Caco-2 (cell line): ENCODE results near the gene DDI1. TPM values are rescaled to one million over a fixed set of nuclear protein-coding genes. Genes with fewer than 3 reads are reported as not detected.

Experiments used
- BruUV-seq: library from RNA; stranded (reverse); fragments of 400-500 nt; replicated peaks from 2 replicates; lab custom pipeline; 2021; lab: Mats Ljungman, UMichigan
- CTCF ChIA-PET: fragments of 300-600 bp; sonication (Branson Sonifier 250); formaldehyde crosslinking; loops from one replicate; lab custom pipeline; 2022; ENCODE audit warnings: antibody characterized with exemption; lab: Charles Lee
- POLR2A ChIA-PET: fragments of 300-600 bp; sonication (Branson Sonifier 250); formaldehyde crosslinking; loops from one replicate; lab custom pipeline; 2022; ENCODE audit warnings: antibody characterized with exemption; lab: Charles Lee
- DNase-seq, 2 experiments: peaks; one replicate each; pipeline versions ENCODE4 v3.0.0 to v3.0.0-alpha.2; 2020 to 2022
- H3K27me3 ChIP-seq: replicated peaks from 2 replicates; pipeline ENCODE4 v1.6.0; 2011; ENCODE audit warnings: low read length; ENCODE audit not compliant: control insufficient read depth, insufficient read depth
- H3K36me3 ChIP-seq: 2 replicates; pipeline ENCODE4 v1.5.1; 2011; ENCODE audit warnings: low read length; ENCODE audit not compliant: control insufficient read depth, insufficient read depth
- H3K4me1 ChIP-seq: fragments of 250-450 bp; sonication (Bioruptor Pico); 2 replicates; pipeline ENCODE4 v1.5.1; 2020; ENCODE audit warnings: mild to moderate bottlenecking
- H3K4me3 ChIP-seq: 2 replicates; pipeline ENCODE4 v1.5.1; 2011; ENCODE audit warnings: low read depth, mild to moderate bottlenecking, control low read depth, low read length
- H3K9me3 ChIP-seq: fragments of 250-450 bp; sonication (Bioruptor Pico); 2 replicates; pipeline ENCODE4 v1.5.1; 2020; ENCODE audit warnings: mild to moderate bottlenecking, moderate library complexity
- H3K27ac Mint-ChIP-seq: one replicate; pipeline ENCODE4 v1.8.0; 2022; ENCODE audit warnings: mixed read lengths; ENCODE audit not compliant: unreplicated experiment
- H3K27me3 Mint-ChIP-seq: one replicate; pipeline ENCODE4 v1.8.0; 2022; ENCODE audit warnings: mixed read lengths; ENCODE audit not compliant: insufficient read depth, unreplicated experiment
- H3K36me3 Mint-ChIP-seq: one replicate; pipeline ENCODE4 v1.8.0; 2022; ENCODE audit warnings: mild to moderate bottlenecking, mixed read lengths; ENCODE audit not compliant: insufficient read depth, unreplicated experiment
- H3K4me1 Mint-ChIP-seq: one replicate; pipeline ENCODE4 v1.8.0; 2022; ENCODE audit warnings: low read depth, mixed read lengths; ENCODE audit not compliant: unreplicated experiment
- H3K4me3 Mint-ChIP-seq: one replicate; pipeline ENCODE4 v1.8.0; 2022; ENCODE audit warnings: mild to moderate bottlenecking, moderate library complexity, mixed read lengths; ENCODE audit not compliant: unreplicated experiment
- H3K9me3 Mint-ChIP-seq: one replicate; pipeline ENCODE4 v1.8.0; 2022; ENCODE audit warnings: mixed read lengths; ENCODE audit not compliant: unreplicated experiment
- intact Hi-C: fragments of 100-400 bp; cut with micrococcal nuclease; formaldehyde crosslinking; loops from one replicate; pipeline ENCODE4 v1.10.0; 2022; ENCODE audit not compliant: unreplicated experiment
- total RNA-seq: library from RNA; stranded (reverse); gene quantifications from 2 replicates; pipeline ENCODE4 v1.2.3, GENCODE V29; 2022
- TF ChIP-seq, protein P1 (sequence below), 2 experiments: fragments of 200-600 bp in 1 of 2; IDR thresholded peaks; 1 replicate in 1 of 2; 2 replicates in 1 of 2; pipeline versions ENCODE4 v1.5.1 to v1.8.0; 2011 to 2022; ENCODE audit warnings: antibody characterized with exemption in 1 of 2, control low read depth in 1 of 2, inconsistent platforms in 1 of 2, low read depth in 1 of 2, low read length in 1 of 2, mild to moderate bottlenecking in 1 of 2, moderate library complexity in 1 of 2; ENCODE audit not compliant: insufficient read depth in 1 of 2, severe bottlenecking in 1 of 2, unreplicated experiment in 1 of 2

DDI1 gene
- total RNA-seq, 1 experiment from 2014 or later = not detected

DNA sequence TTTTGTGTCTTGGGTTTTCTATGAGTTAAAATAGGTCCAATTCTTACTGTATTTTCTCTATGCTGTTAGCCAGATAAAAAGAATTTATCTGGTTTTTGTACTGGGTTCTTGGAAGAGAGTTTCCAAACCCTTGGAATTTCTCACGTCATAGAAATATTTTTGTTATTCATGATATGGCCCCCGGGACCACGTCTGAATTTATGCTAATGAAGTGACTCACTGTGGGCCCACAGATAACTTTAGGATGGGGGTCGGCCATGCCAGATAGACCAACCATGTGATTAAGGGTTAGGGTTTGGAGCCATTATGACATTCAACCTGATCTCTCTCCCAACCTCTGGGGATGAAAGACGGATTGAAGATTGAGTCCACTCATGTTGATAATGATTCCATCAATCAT is 35.6 kb upstream of the DDI1 start:
- intact Hi-C loops = no loop called here
- Mint-ChIP-seq H3K9me3 (no peaks in the 10 kb centered on the region), H3K36me3 (no peaks in the 10 kb centered on the region), H3K4me1 (no peaks in the 10 kb centered on the region), H3K27me3 (peaks cover 5% of the 10 kb centered on the region), H3K4me3 (no peak overlapping the region), H3K27ac (no peak overlapping the region)
- H3K9me3 ChIP-seq = no peaks in the 10 kb centered on the region
- DNase-seq = no peak
- H3K4me1 ChIP-seq = peaks cover 8% of the 10 kb centered on the region
- CTCF ChIA-PET = no interaction called here
- TF ChIP-seq, protein P1, sequence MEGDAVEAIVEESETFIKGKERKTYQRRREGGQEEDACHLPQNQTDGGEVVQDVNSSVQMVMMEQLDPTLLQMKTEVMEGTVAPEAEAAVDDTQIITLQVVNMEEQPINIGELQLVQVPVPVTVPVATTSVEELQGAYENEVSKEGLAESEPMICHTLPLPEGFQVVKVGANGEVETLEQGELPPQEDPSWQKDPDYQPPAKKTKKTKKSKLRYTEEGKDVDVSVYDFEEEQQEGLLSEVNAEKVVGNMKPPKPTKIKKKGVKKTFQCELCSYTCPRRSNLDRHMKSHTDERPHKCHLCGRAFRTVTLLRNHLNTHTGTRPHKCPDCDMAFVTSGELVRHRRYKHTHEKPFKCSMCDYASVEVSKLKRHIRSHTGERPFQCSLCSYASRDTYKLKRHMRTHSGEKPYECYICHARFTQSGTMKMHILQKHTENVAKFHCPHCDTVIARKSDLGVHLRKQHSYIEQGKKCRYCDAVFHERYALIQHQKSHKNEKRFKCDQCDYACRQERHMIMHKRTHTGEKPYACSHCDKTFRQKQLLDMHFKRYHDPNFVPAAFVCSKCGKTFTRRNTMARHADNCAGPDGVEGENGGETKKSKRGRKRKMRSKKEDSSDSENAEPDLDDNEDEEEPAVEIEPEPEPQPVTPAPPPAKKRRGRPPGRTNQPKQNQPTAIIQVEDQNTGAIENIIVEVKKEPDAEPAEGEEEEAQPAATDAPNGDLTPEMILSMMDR (IDR thresholded peaks at IDR 0.05; ENCODE audit: insufficient read depth in 1 of 2, low read depth in 1 of 2, low read length in 1 of 2, severe bottlenecking in 1 of 2, unreplicated experiment in 1 of 2) = no peak
- POLR2A ChIA-PET = no interaction called here
- no peaks in the 10 kb centered on the region for H3K27me3 ChIP-seq
- H3K36me3 ChIP-seq = no peaks in the 10 kb centered on the region
- H3K4me3 ChIP-seq = no peak overlapping the region
- BruUV-seq = no TSS peak

DNA sequence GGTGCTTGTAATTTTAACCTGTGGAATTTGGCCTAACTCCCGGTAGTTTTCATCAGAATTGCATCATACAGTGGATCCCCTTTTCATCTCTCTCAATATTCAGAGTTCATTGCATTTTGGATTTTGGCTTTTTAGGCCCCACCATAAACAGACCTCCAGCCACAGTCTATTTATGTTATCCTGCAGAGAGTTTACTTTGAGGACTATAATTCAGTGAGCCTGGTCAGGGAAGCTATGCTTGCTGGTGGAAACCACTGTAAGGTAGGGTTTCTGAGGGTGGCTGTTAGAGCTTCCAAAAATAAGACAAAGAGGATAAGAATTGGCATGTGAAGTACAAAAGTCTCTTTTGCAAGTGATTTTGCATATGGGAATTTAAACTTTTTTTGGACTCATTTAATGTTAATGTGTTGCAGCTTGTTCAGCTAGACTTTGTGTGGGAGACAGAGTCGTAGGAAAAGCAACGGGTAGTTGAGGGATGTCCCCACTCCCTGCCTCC is 34.8 kb upstream of the DDI1 start:
- POLR2A ChIA-PET = no interaction called here
- no TSS peak for BruUV-seq
- H3K4me1 ChIP-seq = peaks cover 8% of the 10 kb centered on the region

DNA sequence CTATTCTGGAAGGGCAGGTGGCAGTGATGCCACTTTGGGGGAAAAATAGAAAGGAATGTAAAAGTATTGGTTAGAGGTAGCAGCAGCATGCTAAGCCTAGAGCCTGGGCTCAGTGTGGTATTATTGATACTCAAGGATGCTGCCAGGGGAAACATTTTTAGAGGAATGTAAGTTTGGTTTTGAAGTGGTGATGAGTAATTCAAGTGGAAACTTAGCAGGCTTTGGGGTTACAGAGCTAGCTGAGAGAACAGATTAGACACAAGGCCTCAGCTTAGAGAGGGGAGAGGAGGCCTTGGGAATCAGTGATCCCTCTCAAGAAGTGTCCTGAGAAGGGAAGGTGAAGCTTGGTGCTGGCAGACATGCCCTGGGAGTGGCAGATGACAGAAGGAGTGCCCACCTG is 32.9 kb upstream of the DDI1 start:
- Mint-ChIP-seq H3K27me3 (peaks cover 3% of the 10 kb centered on the region), H3K27ac (no peak overlapping the region), H3K4me1 (no peaks in the 10 kb centered on the region), H3K9me3 (no peaks in the 10 kb centered on the region), H3K36me3 (no peaks in the 10 kb centered on the region), H3K4me3 (no peak overlapping the region)
- H3K9me3 ChIP-seq = no peaks in the 10 kb centered on the region
- DNase-seq = no peak
- ChIA-PET CTCF (no interaction called here), POLR2A (no interaction called here)
- H3K27me3 ChIP-seq = no peaks in the 10 kb centered on the region
- no TSS peak for BruUV-seq
- intact Hi-C loops = no loop called here
- H3K4me1 ChIP-seq = peaks cover 8% of the 10 kb centered on the region
- no peak overlapping the region for H3K4me3 ChIP-seq
- TF ChIP-seq, protein P1 (IDR thresholded peaks at IDR 0.05; ENCODE audit: insufficient read depth in 1 of 2, low read depth in 1 of 2, low read length in 1 of 2, severe bottlenecking in 1 of 2, unreplicated experiment in 1 of 2) = no peak
- no peaks in the 10 kb centered on the region for H3K36me3 ChIP-seq

More for the DNA sequence above, 34.8 kb upstream of the DDI1 start:
- Mint-ChIP-seq H3K9me3 (no peaks in the 10 kb centered on the region), H3K4me3 (no peak overlapping the region), H3K4me1 (no peaks in the 10 kb centered on the region), H3K36me3 (no peaks in the 10 kb centered on the region), H3K27me3 (peaks cover 5% of the 10 kb centered on the region), H3K27ac (no peak overlapping the region)
- intact Hi-C loops = no loop called here
- no peaks in the 10 kb centered on the region for H3K27me3 ChIP-seq
- TF ChIP-seq, protein P1 (IDR thresholded peaks at IDR 0.05; ENCODE audit: insufficient read depth in 1 of 2, low read depth in 1 of 2, low read length in 1 of 2, severe bottlenecking in 1 of 2, unreplicated experiment in 1 of 2) = no peak
- no peaks in the 10 kb centered on the region for H3K9me3 ChIP-seq
- H3K36me3 ChIP-seq = no peaks in the 10 kb centered on the region
- no peak for DNase-seq
- CTCF ChIA-PET = no interaction called here
- H3K4me3 ChIP-seq = no peak overlapping the region
